Left forelimb (tissue), 1 donor: Measurements from ENCODE around the gene SSBP2.

Experiments used
- DNase-seq: peaks from one replicate; pipeline ENCODE4 v3.0.0-alpha.2; 2018; ENCODE audit warnings: low spot score

Gene SSBP2

DNA sequence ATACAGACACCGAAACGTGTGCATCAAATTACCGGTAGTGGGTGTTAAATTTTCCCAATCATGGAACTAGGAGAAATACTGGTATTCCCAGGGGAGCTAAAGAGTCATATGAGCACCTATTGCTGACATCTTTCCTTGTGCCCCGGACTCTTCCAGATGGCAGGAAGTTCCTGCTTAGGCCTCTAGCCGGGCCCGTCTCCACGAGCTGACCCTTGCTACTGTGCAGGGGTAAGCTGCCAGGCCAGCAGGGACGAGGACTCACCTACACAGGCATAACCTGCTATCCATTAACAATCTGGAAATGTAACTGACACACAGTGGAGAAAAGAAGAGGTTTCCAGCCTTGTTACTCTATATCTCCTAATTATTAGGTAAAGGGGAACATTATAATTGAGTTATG is 16.2 kb upstream of the SSBP2 start:
- no peak for DNase-seq

GRCh38 chr5:81766611-81767010 is 15.7 kb upstream of the SSBP2 start:
- no peak for DNase-seq

DNA sequence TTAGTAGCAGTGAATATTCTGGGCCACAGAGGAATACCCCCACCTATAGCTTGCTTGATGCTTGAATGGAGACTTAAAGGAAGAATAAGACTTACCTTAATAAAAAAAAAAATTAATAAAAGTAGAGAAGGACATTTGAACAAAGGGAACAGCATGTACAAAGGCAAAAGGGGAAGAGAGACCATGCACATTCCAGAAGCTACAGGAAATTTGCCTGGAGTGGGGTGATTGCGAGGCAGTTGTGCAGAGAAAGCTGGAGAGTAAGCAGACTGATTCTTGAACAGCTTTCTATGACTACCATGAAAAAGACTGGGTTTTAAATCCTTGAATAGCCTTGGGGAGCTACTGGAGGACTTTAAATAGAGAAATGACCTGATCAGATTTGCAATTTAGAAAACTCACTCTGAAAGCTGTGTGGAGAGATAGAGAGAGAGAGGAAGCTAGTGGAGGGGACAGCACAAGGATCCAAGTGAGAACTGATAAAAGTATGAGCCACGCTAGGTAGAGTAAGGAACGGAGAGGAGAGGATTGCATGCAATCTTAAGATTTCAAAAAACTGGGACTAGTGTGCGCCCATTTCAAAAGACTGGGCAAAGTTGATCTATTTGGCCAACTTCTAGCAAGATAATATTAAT is 12.5 kb upstream of the SSBP2 start:
- DNase-seq = no peak

DNA sequence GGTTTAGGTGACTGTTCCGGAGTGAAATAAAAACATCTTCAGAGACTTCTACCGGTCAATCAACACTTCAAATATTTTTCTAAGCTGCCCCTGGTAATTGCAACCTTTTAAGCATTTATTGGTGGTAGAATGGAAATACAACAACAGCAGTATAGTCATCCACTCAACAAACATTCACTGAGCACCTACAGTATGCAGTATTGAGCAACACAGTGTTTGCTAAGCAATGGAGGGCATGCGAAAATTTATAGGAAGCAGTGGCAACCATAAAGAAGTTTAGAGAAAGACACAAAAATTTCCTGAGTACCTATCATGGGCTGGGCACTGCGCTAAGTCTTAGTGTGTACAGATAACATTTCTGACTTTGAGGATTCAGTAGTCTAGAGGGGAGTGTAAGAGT is 12.0 kb upstream of the SSBP2 start:
- DNase-seq = no peak

DNA sequence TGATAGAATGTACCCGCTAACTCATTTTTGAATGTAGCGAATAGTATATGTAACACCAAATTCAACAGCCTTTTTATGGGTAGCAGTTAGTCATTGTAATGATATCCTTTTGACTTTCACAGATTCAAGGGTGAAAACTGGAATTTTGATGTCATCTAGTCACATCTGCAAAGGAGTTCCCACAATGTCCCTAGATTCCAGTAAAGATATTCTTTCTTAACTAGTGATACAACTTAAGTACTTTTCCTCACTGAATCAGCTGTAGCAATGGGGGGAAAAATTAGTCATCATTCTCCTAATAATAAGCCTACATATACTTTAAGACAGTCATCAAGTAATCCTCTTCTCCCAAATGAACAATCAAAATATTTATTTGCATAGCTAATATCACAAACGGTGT is 11.5 kb upstream of the SSBP2 start:
- no peak for DNase-seq

DNA sequence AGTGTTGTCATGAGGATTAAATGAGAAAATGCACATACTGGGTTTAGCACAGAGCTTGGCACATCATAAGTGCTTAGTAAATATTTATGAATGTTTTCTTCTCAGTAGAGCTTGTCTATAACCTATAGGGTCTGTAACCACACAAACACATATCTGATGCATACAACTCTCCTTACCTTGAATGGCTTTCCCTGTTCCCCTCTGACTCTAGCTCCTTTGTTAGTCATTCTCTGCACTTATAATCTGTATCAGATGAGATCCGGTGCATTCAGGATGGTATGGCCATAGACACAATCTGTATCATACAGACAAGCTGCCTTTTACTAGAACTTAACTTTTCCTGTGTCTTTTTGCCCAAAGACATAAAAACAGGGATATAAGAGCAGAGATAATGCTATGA is 11.1 kb upstream of the SSBP2 start:
- DNase-seq = no peak

DNA sequence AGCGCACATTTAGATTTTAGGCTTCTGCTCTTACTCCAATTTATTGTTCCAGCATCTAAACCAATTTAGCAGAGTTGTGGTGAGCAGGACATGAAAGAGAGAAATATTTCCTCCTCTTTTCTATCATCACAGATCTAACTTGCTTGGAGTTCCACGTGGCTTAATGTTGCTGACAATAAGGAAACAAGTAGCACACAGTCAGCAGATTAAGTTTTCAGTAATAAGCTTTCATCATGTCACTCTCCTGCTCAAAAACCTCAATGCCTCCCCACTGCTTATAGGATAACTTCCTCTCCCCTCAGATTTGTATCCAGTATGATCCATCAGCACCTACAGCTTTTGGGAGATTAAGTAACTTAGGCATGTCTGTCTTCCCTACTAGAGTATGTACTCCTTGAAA is 10.4 kb upstream of the SSBP2 start:
- DNase-seq = no peak

- DNase-seq = no peak
Measured at GRCh38 chr5:81760521-81760920, 9.6 kb upstream of the SSBP2 start.

DNA sequence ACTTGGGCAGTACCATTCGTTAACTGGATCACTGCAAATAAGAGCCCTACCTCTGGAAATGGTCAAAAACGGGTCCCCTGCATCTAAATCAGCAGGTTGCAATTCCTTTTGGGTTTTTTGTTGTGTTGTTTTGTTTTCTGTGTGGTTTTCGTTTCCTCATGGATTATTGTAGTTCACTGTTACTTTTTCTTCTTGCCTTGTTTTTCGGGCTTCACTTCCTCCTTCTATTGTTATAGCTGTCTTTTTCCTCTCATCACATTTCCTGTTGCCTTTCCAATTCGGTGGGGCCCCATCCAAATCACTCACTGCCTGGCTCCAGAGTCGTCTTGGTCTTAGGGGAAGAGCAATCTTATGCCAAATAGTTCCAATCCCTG is 8.7 kb upstream of the SSBP2 start:
- no peak for DNase-seq

DNA sequence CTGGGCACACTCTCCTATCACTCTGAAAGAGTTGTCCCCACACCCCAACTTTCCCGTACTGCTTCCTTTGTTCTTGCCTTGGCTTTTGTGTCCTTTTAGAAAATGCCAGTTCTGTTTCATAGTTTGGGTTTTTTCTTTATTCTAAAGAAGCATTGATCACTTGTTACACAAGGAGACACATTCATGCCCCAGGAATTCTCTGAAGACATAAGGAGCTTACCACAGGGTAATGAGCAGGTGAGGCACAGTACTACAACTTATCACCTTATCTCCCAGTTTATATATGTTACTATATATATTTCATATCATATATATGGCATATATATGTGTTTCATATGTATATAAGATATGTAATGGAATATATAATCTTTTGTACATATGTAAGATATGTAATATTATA is 6.5 kb upstream of the SSBP2 start:
- no peak for DNase-seq

- no peak for DNase-seq
Measured at GRCh38 chr5:81756016-81756415, 5.1 kb upstream of the SSBP2 start.

- DNase-seq = no peak
Measured at GRCh38 chr5:81755320-81755719, 4.4 kb upstream of the SSBP2 start.

- no peak for DNase-seq
Measured at GRCh38 chr5:81754621-81755020, 3.7 kb upstream of the SSBP2 start.

DNA sequence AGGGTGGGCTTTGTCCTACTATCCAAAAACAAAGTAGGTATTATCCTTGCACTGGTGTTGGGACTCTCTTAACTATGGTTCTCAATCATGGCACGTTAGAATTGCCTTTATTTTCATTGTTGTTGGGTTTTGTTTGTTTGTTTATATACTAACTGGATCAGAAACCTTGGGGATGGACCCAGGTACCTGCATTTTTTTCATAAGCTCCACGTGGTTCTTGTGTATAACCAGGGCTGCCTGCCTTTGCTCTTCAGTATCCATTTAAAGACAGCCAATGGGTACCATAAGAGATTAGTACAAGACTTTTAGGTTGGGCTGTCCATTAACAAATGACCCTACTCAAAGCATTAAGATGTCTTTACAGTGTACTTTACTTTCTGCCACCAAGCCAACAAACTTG is 2.5 kb upstream of the SSBP2 start:
- no peak for DNase-seq

DNA sequence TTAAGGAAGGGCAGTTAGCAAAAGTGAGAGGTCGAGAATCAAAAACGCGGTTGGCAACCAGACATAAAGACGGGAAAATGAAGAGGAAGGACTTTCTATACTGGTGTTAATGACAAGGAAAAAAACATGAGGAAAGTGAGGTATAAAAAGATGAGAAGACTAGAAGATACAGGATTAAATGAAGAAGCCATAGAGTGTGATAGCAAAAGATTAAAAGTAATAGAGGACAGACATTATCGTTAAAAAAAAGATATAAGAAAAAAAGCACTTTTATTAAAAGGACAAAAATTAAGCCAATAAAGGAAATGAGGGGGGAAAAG is 1.7 kb upstream of the SSBP2 start:
- DNase-seq = no peak

DNA sequence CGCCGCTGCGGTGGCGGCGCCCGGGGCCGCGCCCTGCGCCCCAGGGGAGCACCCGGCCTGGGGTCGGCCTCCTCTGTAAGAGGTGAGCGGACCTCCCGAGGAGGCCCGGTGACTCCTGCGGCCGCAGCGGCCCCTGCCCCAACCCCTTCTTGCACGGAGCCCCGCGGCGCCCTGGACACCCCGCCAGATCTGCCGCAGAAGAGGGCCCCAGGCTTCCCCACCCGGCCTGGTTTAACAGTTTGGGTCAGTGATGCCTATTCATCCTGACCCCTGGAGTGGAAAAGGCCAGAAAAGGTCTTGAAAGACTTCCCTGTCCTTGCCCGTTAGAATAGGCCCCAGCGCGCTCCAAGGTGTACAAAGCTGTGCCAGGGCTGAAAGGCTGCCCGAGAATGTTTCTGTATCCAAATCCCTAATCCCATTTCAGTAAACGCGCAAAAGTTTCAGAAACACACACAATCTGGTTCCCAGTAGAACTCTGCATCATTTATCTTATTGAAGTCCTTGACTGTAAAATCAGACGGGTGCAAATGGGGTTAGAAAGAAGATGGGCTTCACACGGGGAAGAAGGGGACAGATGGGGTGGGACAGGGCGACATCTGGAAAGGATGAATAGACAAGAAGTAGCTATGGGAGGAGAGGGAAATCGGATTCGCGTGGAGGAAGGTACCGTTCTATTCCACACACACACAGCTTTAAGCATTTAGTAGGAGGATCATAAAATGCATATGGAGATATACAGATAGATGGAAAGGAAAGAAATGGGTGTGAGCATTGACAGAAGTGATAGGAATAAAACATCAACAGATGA is 1.1 kb upstream of the SSBP2 start:
- peak; percentile 80 for DNase-seq

DNA sequence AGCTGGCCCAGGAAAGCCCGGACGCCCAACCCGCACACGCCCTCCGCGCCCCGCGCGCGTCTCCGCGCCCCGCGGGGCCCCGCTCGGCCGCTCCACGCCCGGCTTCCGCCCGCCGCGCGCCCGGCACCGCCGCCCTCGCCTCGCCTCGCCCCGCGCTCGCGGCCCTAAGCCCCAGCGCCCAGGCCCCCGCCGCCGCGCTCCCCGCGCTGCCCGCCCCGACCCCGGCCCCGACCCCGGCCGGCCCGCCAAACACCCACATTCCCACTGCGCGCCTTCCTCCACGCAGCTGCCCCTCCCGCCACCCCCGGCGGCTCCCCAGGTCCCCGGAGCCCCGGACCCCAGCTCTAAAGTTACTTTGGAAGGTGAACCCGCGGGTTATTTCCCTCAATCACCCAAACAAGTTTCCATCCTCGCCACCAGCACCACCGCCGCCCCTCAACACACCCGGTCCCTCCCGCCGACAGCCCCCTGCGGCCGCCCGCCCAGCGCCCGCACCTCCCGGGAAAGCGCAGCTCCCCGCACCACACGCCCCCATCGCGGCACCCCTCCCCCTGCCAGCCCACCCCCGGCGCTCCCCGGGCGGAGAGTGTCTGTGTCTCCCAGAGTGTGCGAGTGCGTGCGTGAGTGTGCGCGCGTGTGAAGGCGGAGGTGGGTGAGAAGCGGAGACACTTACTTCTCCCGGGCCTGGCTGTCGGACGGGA is 439 bp downstream of the SSBP2 start:
- DNase-seq = peak; percentile 71

DNA sequence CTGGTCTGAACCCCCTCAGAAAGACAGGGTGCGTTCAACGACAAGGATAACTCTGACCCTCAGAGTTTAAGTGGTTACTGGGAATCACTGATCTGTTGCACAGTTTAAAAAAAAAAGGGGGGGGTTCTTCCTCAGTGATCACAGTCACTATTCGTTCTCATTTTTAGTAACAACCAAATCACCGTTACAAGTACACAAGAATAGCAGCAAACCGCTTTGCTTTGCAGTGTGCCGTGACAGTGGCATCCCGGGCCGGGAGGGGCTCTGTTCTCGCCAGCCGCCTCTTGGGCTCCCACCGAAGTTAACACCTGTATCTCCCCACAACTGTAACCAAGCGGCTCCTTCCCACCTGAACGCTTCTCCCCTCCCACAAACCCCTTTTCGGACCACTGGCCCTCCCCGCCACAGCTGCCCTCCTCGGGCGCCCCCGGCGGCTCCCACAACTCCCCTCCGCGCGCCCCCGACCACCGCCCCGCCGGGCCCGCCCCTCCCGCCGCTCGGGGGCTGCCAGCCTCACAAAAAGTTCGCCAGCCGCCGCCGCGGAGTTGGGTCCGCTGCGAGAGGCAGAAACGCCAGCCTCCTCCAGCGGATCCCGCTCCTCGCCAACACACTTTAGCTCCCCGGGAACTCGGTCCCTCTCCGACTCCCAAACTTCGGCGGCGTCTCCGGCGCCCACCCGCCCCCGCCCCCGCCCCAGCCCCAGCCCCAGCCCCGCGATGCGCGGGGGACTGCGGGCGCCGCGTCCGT is 1.2 kb downstream of the SSBP2 start:
- peak; percentile 73 for DNase-seq

GRCh38 chr5:81749192-81749560 is 1.7 kb downstream of the SSBP2 start:
- DNase-seq = no peak

- DNase-seq = no peak
Measured at GRCh38 chr5:81748556-81748955, 2.3 kb downstream of the SSBP2 start.

GRCh38 chr5:81747030-81747429 is 3.9 kb downstream of the SSBP2 start:
- DNase-seq = no peak

- DNase-seq = no peak
Measured at GRCh38 chr5:81740758-81741157, 10.1 kb downstream of the SSBP2 start.

- DNase-seq = no peak
Measured at GRCh38 chr5:81739291-81739690, 11.6 kb downstream of the SSBP2 start.
